Fibroblast of lung (primary cell): ENCODE data around the gene SLC37A4. TPM values are rescaled to one million over a fixed set of nuclear protein-coding genes. Genes with fewer than 3 reads are reported as not detected.

Experiments
- DNase-seq, 2 donors: peaks; one replicate each; pipeline versions ENCODE4 v3.0.0 to v3.0.0-alpha.2; 2010; ENCODE audit warnings: low read depth in 2 of 2
- H2AFZ ChIP-seq: 2 replicates; pipeline ENCODE4 v1.5.1; 2012; ENCODE audit warnings: low read length, control low read depth, inconsistent platforms
- H3K27ac ChIP-seq: 2 replicates; pipeline ENCODE4 v1.5.1; 2011; ENCODE audit warnings: low read length, control low read depth; ENCODE audit not compliant: insufficient read depth
- H3K27me3 ChIP-seq: 2 replicates; pipeline ENCODE4 v1.5.1; 2011; ENCODE audit warnings: mild to moderate bottlenecking, low read length; ENCODE audit not compliant: control insufficient read depth, insufficient read depth
- H3K36me3 ChIP-seq: 2 replicates; pipeline ENCODE4 v1.5.1; 2011; ENCODE audit warnings: low read length; ENCODE audit not compliant: control insufficient read depth, insufficient read depth
- H3K4me1 ChIP-seq: 2 replicates; pipeline ENCODE4 v1.5.1; 2011; ENCODE audit warnings: low read length; ENCODE audit not compliant: control insufficient read depth, insufficient read depth; ENCODE audit errors: extremely low read depth
- H3K4me2 ChIP-seq: 2 replicates; pipeline ENCODE4 v1.5.1; 2011; ENCODE audit warnings: low read length, control low read depth; ENCODE audit not compliant: insufficient read depth; ENCODE audit errors: extremely low read depth
- H3K4me3 ChIP-seq, 4 experiments: fragments of 200-600 bp in 1 of 4; sonication (generic) in 1 of 4; replicated peaks in 1 of 4; 2 replicates each; pipeline ENCODE4 v1.5.1; 2011 to 2016; ENCODE audit warnings: low read length in 4 of 4, low read depth in 3 of 4, mild to moderate bottlenecking in 3 of 4, control low read depth in 2 of 4, inconsistent platforms in 1 of 4, mixed read lengths in 1 of 4; ENCODE audit not compliant: insufficient read depth in 1 of 4; ENCODE audit errors: control extremely low read depth in 1 of 4
- H3K79me2 ChIP-seq: 2 replicates; pipeline ENCODE4 v1.5.1; 2012; ENCODE audit warnings: mild to moderate bottlenecking, low read length, inconsistent platforms; ENCODE audit not compliant: control insufficient read depth, insufficient read depth
- H3K9ac ChIP-seq: 2 replicates; pipeline ENCODE4 v1.5.1; 2011; ENCODE audit warnings: mild to moderate bottlenecking, low read length, control low read depth; ENCODE audit not compliant: insufficient read depth
- H3K9me3 ChIP-seq: 2 replicates; pipeline ENCODE4 v1.5.1; 2012; ENCODE audit warnings: low read depth, low read length; ENCODE audit not compliant: control insufficient read depth, insufficient read depth
- H4K20me1 ChIP-seq: 2 replicates; pipeline ENCODE4 v1.5.1; 2011; ENCODE audit warnings: low read length; ENCODE audit not compliant: control insufficient read depth, insufficient read depth; ENCODE audit errors: extremely low read depth
- EZH2 ChIP-seq: IDR thresholded peaks from 2 replicates; pipeline ENCODE4 v1.5.1; 2012; ENCODE audit warnings: low read length, control low read depth, mild to moderate bottlenecking; ENCODE audit errors: missing control alignments
- polyA plus RNA-seq, 2 donors: library from polyadenylated mRNA; depleted of rRNA in 1 of 2; stranded (reverse) in 1 of 2; unstranded in 1 of 2; fragments of >200 nt; gene quantifications; 2 replicates each; pipeline ENCODE4 v1.2.1, GENCODE V29; 2011 to 2012; ENCODE audit warnings: missing spikeins in 1 of 2
- total RNA-seq: library from RNA; depleted of rRNA; stranded (reverse); fragments of >200 nt; gene quantifications from 2 replicates; pipeline ENCODE4 v1.2.1, GENCODE V29; 2014
- TF ChIP-seq, protein P1 (sequence below), 2 donors: IDR thresholded peaks in 1 of 2; conservative IDR thresholded peaks in 1 of 2; 1 replicate in 1 of 2; 2 replicates in 1 of 2; pipeline ENCODE4 v1.5.1; 2011 to 2012; ENCODE audit warnings: low read length in 2 of 2, control low read depth in 1 of 2, inconsistent platforms in 1 of 2, low read depth in 1 of 2, mild to moderate bottlenecking in 1 of 2

Gene SLC37A4
- total and polyA plus RNA-seq, 2 donors (not counting 1 experiment from before 2014, with no cell fraction given): 10.1 to 12.6 TPM

DNA sequence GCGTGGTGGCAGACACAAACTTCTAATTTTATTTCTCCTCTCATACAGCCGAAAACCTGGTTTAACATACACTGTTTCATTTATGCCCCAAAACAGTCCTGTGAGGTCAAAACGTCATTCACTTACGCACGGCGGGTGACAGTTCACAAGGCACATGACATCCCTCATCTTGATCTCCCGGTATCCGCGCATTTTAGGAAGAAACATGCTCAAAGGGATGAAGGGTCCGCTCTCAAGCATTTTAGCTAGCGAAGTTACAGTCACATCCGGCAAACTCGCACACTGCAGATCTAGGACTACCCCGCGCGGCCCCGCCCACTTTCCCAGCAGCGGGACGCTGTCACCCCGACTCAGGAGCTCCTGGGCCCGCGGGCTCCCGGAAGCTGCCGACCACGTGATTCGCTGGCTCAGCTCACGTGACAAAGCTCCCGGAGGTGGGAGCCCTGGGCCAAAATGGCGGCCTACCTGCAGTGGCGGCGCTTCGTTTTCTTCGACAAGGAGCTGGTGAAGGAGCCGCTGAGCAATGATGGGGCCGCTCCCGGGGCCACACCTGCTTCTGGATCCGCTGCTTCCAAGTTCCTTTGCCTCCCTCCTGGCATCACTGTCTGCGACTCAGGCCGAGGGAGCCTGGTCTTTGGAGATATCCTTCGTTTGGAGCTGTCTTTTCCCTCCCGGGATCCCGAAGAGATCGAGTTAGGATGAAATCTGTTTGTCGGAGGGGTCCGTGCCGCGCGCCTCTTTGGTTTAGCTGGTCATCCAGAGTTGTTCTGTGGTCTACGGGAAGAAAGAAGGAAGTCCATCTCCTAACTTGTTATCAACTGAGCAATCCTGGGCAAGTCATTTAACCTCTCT is 36.9 kb upstream of the SLC37A4 start, which contains the start of gene VPS11:
Gene VPS11, plus strand, starts transcription at position 448 of the 852 bp plus-strand sequence. Its CDS starts 6 bp downstream, at position 454.
- Histone ChIP-seq H3K27me3 (no peaks in the 10 kb centered on the region), H3K4me2 (peak within 1 kb of the TSS; percentile 39), H2AFZ (peak within 1 kb of the TSS; percentile 78), H3K36me3 (peaks cover 6% of the 10 kb centered on the region), H3K27ac (peak within 1 kb of the TSS; percentile 94), H3K4me3 (peak within 1 kb of the TSS; percentile 78 to 100 (median 89)), H3K9me3 (no peaks in the 10 kb centered on the region), H4K20me1 (no peaks in the 10 kb centered on the region), H3K79me2 (peaks cover 19% of the 10 kb centered on the region), H3K4me1 (peaks cover 4% of the 10 kb centered on the region), H3K9ac (peak within 1 kb of the TSS; percentile 70)
- DNase-seq: peak; percentile 93 to 96
- TF ChIP-seq, protein P1, sequence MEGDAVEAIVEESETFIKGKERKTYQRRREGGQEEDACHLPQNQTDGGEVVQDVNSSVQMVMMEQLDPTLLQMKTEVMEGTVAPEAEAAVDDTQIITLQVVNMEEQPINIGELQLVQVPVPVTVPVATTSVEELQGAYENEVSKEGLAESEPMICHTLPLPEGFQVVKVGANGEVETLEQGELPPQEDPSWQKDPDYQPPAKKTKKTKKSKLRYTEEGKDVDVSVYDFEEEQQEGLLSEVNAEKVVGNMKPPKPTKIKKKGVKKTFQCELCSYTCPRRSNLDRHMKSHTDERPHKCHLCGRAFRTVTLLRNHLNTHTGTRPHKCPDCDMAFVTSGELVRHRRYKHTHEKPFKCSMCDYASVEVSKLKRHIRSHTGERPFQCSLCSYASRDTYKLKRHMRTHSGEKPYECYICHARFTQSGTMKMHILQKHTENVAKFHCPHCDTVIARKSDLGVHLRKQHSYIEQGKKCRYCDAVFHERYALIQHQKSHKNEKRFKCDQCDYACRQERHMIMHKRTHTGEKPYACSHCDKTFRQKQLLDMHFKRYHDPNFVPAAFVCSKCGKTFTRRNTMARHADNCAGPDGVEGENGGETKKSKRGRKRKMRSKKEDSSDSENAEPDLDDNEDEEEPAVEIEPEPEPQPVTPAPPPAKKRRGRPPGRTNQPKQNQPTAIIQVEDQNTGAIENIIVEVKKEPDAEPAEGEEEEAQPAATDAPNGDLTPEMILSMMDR (conservative IDR thresholded peaks at IDR 0.05 in 1 of 2, IDR thresholded peaks at IDR 0.05 in 1 of 2; ENCODE audit: low read depth in 1 of 2, low read length in 2 of 2): no peak
- no peak for TF ChIP-seq EZH2

DNA sequence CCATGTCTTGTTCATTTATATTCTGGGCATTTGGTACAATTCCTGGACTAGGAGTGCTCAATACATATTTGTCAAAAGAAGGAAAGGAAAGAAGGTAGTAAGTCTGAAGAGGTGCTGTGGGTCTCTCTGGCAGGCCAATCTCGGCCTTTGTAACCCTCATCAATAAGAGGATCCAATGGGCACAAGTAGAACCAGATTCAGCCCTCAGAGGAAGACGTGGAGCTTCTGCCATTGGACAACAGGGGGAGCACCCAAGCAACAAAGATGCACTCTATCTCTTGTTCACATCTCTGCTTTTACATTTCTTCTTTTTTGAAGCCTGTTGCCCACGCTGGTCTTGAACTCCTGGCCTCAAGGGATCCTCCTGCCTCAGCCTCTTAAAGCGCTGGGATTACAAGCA is 34.7 kb upstream of the SLC37A4 start:
- peaks cover 6% of the 10 kb centered on the region for H3K4me1 ChIP-seq
- TF ChIP-seq EZH2: no peak
- TF ChIP-seq, protein P1 (conservative IDR thresholded peaks at IDR 0.05 in 1 of 2, IDR thresholded peaks at IDR 0.05 in 1 of 2; ENCODE audit: low read depth in 1 of 2, low read length in 2 of 2): peak; percentile 47 to 61
- H4K20me1 ChIP-seq: no peaks in the 10 kb centered on the region
- H3K9ac ChIP-seq: no peak overlapping the region
- H3K4me2 ChIP-seq: no peak overlapping the region
- no peak overlapping the region for H2AFZ ChIP-seq
- H3K27ac ChIP-seq: no peak overlapping the region
- H3K4me3 ChIP-seq: no peak overlapping the region
- H3K36me3 ChIP-seq: peaks cover 3% of the 10 kb centered on the region
- H3K9me3 ChIP-seq: no peaks in the 10 kb centered on the region
- DNase-seq: peak; percentile 20 to 44
- H3K27me3 ChIP-seq: no peaks in the 10 kb centered on the region
- peaks cover 19% of the 10 kb centered on the region for H3K79me2 ChIP-seq

DNA sequence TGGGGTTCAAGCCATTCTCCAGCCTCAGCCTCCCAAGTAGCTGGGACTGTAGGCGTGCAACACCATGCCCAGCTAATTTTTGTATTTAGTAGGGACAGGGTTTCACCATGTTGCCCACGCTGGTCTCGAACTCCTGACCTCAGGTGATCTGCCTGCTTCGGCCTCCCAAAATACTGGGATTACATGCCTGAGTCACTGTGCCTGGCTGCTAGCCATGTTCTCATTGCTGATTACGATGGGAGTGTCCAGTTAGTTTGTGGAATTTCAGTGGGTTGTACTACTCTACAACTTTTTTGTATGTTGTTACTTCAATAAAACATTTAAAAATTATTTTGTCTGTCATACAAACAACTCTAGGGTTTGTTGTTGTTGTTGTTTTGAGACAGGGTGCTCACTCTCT is 32.1 kb upstream of the SLC37A4 start:
- Histone ChIP-seq H3K27ac (peak overlapping the region; percentile 32), H3K4me1 (peaks cover 6% of the 10 kb centered on the region), H4K20me1 (no peaks in the 10 kb centered on the region), H3K9ac (no peak overlapping the region), H3K9me3 (no peaks in the 10 kb centered on the region), H3K27me3 (no peaks in the 10 kb centered on the region), H3K4me3 (no peak overlapping the region), H3K79me2 (peaks cover 10% of the 10 kb centered on the region), H2AFZ (no peak overlapping the region), H3K4me2 (no peak overlapping the region), H3K36me3 (no peaks in the 10 kb centered on the region)
- TF ChIP-seq, protein P1 (conservative IDR thresholded peaks at IDR 0.05 in 1 of 2, IDR thresholded peaks at IDR 0.05 in 1 of 2; ENCODE audit: low read depth in 1 of 2, low read length in 2 of 2): no peak
- TF ChIP-seq EZH2: no peak
- DNase-seq: peak; percentile 52 to 73
